C4-2B (cell line): ENCODE results near the gene NEURL3.

Experiments used
- ZFX ChIP-seq: fragments of 450-650 bp; IDR thresholded peaks from 2 replicates; pipeline ENCODE4 v1.6.1; 2017
- TF ChIP-seq, protein P1 (sequence below): fragments of 450-650 bp; conservative IDR thresholded peaks from 2 replicates; pipeline ENCODE4 v1.5.1; 2017; ENCODE audit warnings: mild to moderate bottlenecking

DNA sequence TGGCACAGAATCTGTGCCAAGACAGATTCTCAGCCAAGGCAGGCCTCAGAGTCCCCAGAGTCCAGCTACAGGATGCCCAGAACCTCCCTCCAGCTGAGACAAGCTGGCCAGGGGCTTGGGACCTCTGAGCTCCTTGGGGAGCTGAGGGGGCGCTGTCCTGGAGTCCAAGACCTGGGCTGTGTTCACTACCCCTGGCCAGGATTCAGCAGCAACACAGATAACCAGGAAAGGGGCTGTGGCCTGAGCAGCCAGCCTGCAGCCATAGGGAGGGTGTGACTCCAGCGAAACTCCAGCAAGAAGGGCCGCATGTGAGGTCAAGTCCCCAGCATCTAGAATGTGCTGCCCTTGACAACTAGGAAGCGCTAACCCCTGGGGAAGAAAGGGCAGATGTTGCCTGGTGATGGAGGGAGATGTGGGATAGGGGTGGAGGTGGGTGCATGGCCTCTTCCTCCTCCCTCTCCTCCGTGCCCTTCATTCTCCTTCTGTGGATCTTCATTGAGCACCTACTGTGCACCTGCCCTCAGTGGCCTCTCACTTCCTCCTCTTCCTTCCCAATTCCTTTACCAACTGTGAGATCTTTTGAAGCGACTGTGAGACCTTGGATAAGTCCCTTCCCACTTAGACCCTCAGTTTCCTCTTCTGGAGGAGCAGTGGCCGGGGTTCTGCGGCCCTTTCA lies 23.7 kb upstream of the NEURL3 start:
- TF ChIP-seq, protein P1, sequence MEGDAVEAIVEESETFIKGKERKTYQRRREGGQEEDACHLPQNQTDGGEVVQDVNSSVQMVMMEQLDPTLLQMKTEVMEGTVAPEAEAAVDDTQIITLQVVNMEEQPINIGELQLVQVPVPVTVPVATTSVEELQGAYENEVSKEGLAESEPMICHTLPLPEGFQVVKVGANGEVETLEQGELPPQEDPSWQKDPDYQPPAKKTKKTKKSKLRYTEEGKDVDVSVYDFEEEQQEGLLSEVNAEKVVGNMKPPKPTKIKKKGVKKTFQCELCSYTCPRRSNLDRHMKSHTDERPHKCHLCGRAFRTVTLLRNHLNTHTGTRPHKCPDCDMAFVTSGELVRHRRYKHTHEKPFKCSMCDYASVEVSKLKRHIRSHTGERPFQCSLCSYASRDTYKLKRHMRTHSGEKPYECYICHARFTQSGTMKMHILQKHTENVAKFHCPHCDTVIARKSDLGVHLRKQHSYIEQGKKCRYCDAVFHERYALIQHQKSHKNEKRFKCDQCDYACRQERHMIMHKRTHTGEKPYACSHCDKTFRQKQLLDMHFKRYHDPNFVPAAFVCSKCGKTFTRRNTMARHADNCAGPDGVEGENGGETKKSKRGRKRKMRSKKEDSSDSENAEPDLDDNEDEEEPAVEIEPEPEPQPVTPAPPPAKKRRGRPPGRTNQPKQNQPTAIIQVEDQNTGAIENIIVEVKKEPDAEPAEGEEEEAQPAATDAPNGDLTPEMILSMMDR = no peak
- no peak for TF ChIP-seq ZFX
